Measurements from ENCODE around the gene TRMT61A.

Gene TRMT61A

DNA sequence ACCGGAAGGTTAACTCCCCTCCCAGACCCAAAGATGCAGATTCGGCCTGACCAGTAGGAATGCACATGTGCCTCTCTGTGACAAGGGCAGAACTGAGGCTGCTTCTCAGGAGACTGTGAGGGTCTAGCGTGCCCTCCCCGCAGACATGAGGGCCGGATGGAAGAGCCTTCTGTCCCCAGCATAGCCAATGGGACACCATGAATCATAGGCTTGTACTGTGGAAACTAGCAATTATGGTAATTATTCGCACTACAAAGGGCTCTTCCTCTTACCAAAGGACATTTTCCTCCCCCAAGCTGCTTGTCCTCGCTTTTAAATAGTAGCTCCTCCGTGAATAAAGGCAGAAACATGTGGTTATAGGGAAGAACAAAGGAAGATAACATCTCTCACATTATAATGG lies 40.0 kb downstream of the TRMT61A start:
- DNase-seq (ENCODE audit: low read depth): no peak

DNA sequence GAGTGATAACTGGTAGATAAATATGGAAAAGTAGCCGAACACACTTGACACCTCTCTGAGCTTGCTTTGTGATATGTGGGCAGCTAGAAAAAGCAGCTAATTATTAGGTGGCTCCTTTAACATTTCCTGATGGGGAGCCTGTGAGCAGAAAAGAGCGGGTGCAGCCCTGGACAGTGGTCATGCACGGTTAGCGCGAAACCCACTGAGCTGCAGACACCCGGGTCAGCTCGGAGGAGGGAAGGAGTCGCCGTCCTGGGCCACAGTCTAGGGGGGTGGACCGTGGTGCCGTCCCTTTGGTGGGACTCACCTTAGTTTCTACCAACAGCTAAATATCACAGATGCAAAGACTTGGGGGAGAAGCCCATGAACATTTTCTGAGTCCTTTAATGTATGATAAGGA lies 40.4 kb downstream of the TRMT61A start:
- no peak for DNase-seq (ENCODE audit: low read depth)

DNA sequence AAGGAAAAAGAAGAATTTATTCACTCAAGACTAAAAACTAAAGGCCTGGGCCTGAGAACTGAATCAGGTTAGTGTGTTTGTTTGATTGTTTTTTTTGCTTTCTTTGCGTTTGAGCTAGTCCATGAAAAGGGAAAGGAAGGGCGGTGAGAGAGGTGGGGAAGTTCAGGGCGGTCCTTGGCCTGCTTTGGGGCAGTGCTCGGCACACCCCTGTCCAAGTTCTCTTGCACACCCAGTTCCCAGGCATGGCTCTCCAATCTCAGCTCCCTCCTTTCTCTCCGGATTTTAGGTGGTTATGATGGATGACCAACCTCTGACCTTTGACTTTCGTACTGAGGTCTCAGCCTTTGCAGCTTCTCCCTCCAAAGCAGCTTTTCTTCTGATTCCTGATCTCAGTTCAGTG lies 45.1 kb downstream of the TRMT61A start:
- no peak for DNase-seq (ENCODE audit: low read depth)

GRCh38 chr14:103574707-103575285 lies 45.8 kb downstream of the TRMT61A start:
- DNase-seq (ENCODE audit: low read depth): no peak

DNA sequence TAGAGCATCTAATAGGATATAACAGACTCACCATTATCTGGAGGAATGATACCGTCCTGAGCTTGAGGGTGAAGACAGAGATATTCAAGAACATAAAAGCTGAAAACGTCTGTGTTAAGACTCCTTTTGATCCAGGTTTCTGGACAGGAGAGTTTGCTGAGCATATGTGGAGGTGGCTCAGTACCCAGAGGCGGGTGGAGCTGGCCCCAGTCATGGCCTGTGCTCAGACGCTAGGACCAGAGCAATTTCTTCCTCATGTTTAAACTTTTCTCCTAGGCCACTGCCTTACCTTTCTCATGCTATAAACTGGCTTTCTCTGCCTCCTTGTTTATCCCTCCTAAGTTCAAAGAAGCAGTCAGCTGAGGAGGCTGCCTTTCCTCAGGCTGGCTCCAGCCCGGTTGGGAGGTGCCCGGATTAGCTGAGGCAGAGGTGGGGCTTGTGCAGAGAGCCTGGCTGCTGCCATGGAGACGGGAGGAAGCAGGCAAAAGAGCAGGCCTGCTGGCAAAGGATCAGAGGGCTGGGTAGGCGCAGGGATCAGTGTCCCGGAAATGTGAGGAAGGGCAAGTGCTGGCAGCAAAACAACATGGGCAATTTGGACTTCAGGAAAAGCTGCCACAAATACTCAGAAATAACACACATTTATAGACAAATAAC lies 47.5 kb downstream of the TRMT61A start:
- no peak for DNase-seq (ENCODE audit: low read depth)

- DNase-seq (ENCODE audit: low read depth): no peak
Observed at GRCh38 chr14:103578401-103579075, 49.5 kb downstream of the TRMT61A start.

- DNase-seq (ENCODE audit: low read depth): no peak
Observed at GRCh38 chr14:103581206-103581605, 52.2 kb downstream of the TRMT61A start.

GRCh38 chr14:103581954-103582703 lies 53.1 kb downstream of the TRMT61A start:
- DNase-seq (ENCODE audit: low read depth): no peak

- no peak for DNase-seq (ENCODE audit: low read depth)
Observed at GRCh38 chr14:103584326-103584915, 55.4 kb downstream of the TRMT61A start.

Measured in HS-5 (cell line).